ENCODE data around the gene BTN1A1. TPM values are rescaled to one million over a fixed set of nuclear protein-coding genes. Genes with fewer than 3 reads are reported as not detected.

Gene BTN1A1
- total and polyA plus RNA-seq, 9 of the 15 experiments (the other 6 are each of a cell fraction or from before 2014, with no cell fraction given): 0.01 to 0.15 (median 0.06) TPM; not detected in 4

GRCh38 chr6:26520237-26520849 is 20.2 kb downstream of the BTN1A1 start (continued):
- no peak for TF ChIP-seq ZNF224 (CRISPR knock-in tag; IDR thresholded peaks at IDR 0.05)
- no peak for TF ChIP-seq SIN3B (IDR thresholded peaks at IDR 0.05; ENCODE audit: low read depth)
- no peak for TF ChIP-seq TAF15 (IDR thresholded peaks at IDR 0.05; ENCODE audit: low read depth, low read length)
- peak; percentile 49; the same call in 1 of the 2 replicates for TF ChIP-seq PML (IDR thresholded peaks at IDR 0.05; ENCODE audit: low read length)
- TF ChIP-seq HOXB6 (CRISPR knock-in tag; IDR thresholded peaks at IDR 0.05; ENCODE audit: borderline replicate concordance): no peak
- no peak for TF ChIP-seq ZNF551 (CRISPR knock-in tag; IDR thresholded peaks at IDR 0.05)
- TF ChIP-seq, protein P1, sequence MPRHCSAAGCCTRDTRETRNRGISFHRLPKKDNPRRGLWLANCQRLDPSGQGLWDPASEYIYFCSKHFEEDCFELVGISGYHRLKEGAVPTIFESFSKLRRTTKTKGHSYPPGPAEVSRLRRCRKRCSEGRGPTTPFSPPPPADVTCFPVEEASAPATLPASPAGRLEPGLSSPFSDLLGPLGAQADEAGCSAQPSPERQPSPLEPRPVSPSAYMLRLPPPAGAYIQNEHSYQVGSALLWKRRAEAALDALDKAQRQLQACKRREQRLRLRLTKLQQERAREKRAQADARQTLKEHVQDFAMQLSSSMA (CRISPR knock-in tag; IDR thresholded peaks at IDR 0.05): no peak
- no peak for TF ChIP-seq CHD4 (IDR thresholded peaks at IDR 0.05; ENCODE audit: insufficient read depth, insufficient replicate concordance, low read depth, low read length, poor library complexity, severe bottlenecking)
- no peak for TF ChIP-seq MITF (IDR thresholded peaks at IDR 0.05)
- 0 out of 2 replicates have a peak, but pooled peaks have one; percentile 13 for TF ChIP-seq TEAD4 (IDR thresholded peaks at IDR 0.05; ENCODE audit: low read length)
- TF ChIP-seq TEAD4 (CRISPR knock-in tag; IDR thresholded peaks at IDR 0.05; ENCODE audit: borderline replicate concordance): no peak
- TF ChIP-seq CHCHD3 (CRISPR knock-in tag; IDR thresholded peaks at IDR 0.05): 0 out of 2 replicates have a peak, but pooled peaks have one; percentile 42
- TF ChIP-seq, protein P2, sequence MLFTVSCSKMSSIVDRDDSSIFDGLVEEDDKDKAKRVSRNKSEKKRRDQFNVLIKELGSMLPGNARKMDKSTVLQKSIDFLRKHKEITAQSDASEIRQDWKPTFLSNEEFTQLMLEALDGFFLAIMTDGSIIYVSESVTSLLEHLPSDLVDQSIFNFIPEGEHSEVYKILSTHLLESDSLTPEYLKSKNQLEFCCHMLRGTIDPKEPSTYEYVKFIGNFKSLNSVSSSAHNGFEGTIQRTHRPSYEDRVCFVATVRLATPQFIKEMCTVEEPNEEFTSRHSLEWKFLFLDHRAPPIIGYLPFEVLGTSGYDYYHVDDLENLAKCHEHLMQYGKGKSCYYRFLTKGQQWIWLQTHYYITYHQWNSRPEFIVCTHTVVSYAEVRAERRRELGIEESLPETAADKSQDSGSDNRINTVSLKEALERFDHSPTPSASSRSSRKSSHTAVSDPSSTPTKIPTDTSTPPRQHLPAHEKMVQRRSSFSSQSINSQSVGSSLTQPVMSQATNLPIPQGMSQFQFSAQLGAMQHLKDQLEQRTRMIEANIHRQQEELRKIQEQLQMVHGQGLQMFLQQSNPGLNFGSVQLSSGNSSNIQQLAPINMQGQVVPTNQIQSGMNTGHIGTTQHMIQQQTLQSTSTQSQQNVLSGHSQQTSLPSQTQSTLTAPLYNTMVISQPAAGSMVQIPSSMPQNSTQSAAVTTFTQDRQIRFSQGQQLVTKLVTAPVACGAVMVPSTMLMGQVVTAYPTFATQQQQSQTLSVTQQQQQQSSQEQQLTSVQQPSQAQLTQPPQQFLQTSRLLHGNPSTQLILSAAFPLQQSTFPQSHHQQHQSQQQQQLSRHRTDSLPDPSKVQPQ (CRISPR knock-in tag; IDR thresholded peaks at IDR 0.05; ENCODE audit: borderline replicate concordance): peak; percentile 85; the same call in 1 of the 2 replicates
- no peak for TF ChIP-seq ZNF280A (IDR thresholded peaks at IDR 0.05; ENCODE audit: low read depth, partially characterized antibody)
- TF ChIP-seq HDAC2 (IDR thresholded peaks at IDR 0.05): peak; percentile 90
- no peak for TF ChIP-seq TCF7 (IDR thresholded peaks at IDR 0.05; ENCODE audit: borderline replicate concordance)
- TF ChIP-seq HDAC3 (IDR thresholded peaks at IDR 0.05; ENCODE audit: borderline replicate concordance, partially characterized antibody): no peak
- TF ChIP-seq CBFA2T3 (IDR thresholded peaks at IDR 0.05): no peak
- TF ChIP-seq KDM4B (IDR thresholded peaks at IDR 0.05; ENCODE audit: borderline replicate concordance in 2 of 2, low read depth in 1 of 2): no peak
- TF ChIP-seq ZNF696 (CRISPR knock-in tag; conservative IDR thresholded peaks at IDR 0.05): 0 out of 2 replicates have a peak, but pooled peaks have one; percentile 46
- peak in 1 of 2 experiments; percentile 82; a peak in 3 of 4 replicates for TF ChIP-seq MAZ (CRISPR knock-in tag; conservative IDR thresholded peaks at IDR 0.05 in 1 of 2, IDR thresholded peaks at IDR 0.05 in 1 of 2)
- TF ChIP-seq SAP30 (IDR thresholded peaks at IDR 0.05; ENCODE audit: borderline replicate concordance, insufficient read depth, low read depth, low read length, poor library complexity, severe bottlenecking): peak; percentile 68
